ENCODE results near the gene SLC14A1. TPM values are rescaled to one million over a fixed set of nuclear protein-coding genes. Genes with fewer than 3 reads are reported as not detected.
A peak's percentile ranks its signal among the peaks of the same experiment; 100 is the strongest.

Gene SLC14A1
- 0.95 TPM for polyA plus RNA-seq (ENCODE audit: insufficient read length)

GRCh38 chr18:45723567-45724355 is at the start of gene SLC14A1:
Gene SLC14A1 (plus strand): TSS chr18:45724181. CDS start chr18:45730321, 6,140 bp downstream.
- no peak for DNase-seq (ENCODE audit: low read depth)

DNA sequence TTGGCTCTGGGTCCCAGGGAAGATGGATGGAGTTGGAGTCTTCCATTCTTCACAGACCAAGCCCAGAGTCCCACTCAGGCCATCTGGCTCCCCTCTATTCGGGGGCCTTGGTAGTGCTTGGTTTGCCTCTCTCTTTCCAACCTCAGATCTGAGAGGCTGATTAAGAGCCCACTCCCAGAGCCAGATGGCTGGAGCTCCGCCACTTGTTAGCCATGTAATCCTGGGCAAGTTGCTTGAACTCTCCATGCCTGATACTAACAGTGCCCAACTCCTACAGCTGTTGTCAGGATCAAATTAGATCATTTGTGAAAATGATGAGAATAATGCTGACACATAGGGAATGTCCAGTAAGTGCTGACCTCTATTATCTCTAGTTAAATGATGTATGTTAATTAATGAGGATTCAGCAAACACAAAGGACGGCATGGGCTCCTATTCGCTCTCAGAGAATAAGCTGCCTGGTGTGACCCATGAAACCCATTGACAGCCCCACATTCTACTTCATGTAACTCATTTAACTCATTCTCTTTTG is 46.6 kb upstream of the SLC14A1 start:
- no peak for DNase-seq (ENCODE audit: low read depth)

DNA sequence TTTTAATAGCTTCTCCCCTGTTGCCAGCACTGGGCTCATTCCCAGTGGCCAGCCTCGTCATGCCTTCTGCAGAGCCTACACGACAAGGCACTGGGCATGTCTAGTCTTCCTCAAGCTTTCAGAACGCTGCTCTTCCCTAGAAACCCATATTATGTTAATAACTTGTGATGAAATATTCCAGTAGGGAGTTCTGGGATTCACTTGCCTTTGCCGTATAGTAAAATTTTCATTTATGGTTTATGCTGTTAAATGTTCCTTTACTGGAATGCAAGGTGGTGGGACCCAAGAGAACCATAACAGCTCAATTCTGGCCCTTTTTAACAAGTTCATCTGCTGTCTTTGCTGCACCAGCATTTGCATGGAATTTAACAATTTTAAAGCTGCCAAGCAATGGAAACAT is 45.5 kb upstream of the SLC14A1 start:
- no peak for DNase-seq (ENCODE audit: low read depth)

- DNase-seq (ENCODE audit: low read depth), result no peak
Observed at GRCh38 chr18:45678850-45679249, 45.1 kb upstream of the SLC14A1 start.

DNA sequence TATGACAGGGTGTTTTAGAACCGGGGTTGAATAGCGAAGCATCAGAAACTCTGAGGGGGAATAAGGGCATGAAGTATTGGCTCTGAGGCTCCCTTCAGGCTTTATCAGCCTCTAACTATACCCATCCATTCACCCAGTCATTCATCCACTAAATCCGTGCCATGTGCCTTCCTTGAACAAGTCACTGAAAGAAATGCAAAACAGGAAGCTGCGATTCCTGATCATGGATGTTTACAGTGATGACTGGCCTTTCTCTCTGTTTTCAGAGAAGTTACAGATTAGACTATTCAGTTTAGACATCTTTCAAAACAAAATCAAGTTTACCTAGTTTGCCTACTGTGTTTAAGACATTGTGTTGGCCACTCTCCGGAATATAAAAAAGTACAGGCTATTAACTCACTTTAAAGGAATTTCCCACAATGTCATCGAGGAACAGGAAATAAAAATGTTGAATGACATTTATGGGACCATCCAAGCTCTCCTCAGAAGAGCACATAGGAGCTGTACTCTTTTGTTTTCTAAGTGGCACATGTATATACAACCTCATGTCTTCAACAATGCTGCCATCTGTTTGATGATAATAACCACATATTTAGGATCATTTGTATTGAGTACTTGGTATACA is 43.8 kb upstream of the SLC14A1 start:
- no peak for DNase-seq (ENCODE audit: low read depth)

- DNase-seq (ENCODE audit: low read depth), result no peak
Observed at GRCh38 chr18:45682181-45682580, 41.8 kb upstream of the SLC14A1 start.

GRCh38 chr18:45684341-45685115 is 39.5 kb upstream of the SLC14A1 start:
- no peak for DNase-seq (ENCODE audit: low read depth)

DNA sequence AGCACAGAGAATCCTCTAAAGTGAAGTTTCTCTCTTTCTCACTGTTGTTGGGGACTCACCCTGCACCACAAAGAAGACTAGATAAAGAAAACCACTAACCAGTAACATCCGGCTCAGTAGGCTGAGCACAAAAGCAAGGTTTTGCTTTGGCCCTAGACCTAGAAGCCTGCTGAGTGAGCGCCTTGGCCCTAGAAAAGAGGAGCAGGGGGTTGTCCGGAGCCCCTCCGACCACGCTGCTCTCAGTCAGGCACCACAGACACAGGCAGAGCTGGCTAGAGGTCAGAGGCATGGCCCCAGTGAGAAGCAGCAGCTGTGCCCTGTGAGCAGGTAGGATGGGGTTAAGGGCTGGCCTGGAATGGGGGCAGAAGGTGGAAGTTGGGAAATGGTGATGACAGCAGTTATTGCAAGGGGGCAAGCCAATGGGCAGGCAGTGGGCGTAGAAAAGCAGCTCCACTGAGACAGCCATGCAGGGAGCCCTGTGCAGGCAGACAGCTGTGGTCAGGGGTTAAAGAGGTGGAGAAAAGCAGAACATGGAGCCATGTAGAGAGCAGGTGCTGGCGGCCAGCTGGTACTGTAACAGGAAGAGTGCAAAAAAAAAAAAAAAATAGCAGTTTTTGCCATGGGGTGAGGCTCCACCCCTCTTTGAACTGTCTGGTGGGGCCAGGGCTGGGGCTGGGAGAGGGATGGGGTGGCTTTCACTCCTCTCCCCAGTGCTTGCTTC is 36.9 kb upstream of the SLC14A1 start:
- no peak for DNase-seq (ENCODE audit: low read depth)

DNA sequence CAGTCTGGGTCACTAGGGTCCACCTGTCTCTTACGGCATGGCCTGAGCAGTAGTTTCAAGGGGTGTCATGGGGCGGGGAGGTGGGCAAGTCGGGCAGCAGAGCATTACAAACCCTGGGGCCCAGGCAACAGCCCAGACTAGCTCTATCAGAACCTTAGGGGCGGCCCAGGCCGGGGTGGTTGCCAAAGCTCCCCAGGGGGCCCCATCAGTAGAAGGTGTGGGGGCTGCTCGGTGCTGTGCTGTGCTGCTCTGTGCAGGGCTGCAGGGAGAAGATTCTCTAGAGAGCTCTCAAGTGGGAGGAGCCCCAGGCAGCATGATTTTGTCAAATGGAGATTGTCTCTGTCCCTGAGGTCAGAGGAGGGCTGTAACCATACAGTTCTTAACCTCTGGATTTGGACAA is 36.4 kb upstream of the SLC14A1 start:
- DNase-seq (ENCODE audit: low read depth), result no peak

DNA sequence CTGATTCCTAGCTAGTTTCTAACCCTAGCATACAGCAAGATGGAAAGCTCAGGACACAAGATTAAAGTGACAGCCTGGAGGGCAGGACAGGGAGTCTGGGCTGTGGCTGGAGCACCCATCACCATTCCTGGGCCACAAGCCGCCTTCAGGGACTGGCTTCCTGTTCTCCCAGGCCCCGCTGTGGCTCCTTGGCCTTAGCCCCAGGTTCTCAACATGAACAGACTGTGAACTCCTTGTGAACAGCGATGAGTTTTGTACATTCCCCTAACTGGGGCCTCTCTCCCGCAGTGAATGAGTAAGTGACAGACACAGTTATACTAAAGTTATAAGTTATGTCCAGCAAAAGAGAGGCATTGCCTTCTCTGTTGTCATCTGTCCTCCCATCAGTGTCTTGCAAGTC is 35.9 kb upstream of the SLC14A1 start:
- DNase-seq (ENCODE audit: low read depth), result no peak

GRCh38 chr18:45688833-45689232 is 35.1 kb upstream of the SLC14A1 start:
- no peak for DNase-seq (ENCODE audit: low read depth)

- no peak for DNase-seq (ENCODE audit: low read depth)
Observed at GRCh38 chr18:45689396-45689795, 34.6 kb upstream of the SLC14A1 start.

DNA sequence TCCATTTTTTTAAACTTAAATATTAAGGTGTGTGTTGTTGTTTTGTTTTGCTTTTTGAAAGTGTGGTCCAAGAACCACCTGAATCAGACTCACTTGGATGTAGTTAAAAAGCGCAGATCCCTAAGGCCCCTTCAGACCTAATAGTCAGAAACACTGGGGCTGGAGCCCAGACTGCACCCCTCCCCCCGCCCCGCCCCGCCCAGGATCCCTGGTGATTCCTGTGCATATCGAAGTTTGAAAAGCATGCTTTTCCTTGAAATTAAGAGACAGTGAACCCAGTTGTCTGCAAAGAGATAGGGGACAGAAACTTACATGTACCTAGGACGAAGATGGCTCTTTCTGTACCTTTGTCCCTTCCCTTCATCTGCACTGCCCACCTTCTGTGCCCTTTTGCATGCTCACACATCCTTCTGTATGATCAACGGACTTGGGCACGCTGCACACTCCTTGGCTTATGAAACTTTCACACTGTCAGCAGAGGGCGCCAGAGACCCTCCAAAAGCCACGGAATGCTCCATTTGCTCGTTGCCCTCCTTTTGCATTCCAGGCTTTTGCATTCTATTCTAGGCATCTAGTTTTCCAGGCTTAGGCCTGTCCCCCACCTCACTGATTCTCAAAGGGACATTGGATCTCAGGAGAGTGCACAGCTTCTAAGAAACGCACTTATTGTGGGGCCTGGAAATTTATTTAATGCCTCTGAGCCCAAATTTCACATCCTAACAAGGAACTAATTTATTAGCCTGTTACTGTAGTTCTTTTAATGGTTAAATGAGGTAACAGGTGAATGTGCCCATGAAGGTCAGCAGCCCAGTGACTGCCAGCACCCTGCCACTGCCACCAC is 32.8 kb upstream of the SLC14A1 start:
- peak; percentile 44 for DNase-seq (ENCODE audit: low read depth)

GRCh38 chr18:45691816-45692179 is 32.2 kb upstream of the SLC14A1 start:
- no peak for DNase-seq (ENCODE audit: low read depth)

- no peak for DNase-seq (ENCODE audit: low read depth)
Observed at GRCh38 chr18:45702708-45703265, 21.2 kb upstream of the SLC14A1 start.

- DNase-seq (ENCODE audit: low read depth), result no peak
Observed at GRCh38 chr18:45708831-45709230, 15.2 kb upstream of the SLC14A1 start.

GRCh38 chr18:45712061-45712460 is 11.9 kb upstream of the SLC14A1 start:
- DNase-seq (ENCODE audit: low read depth), result no peak

DNA sequence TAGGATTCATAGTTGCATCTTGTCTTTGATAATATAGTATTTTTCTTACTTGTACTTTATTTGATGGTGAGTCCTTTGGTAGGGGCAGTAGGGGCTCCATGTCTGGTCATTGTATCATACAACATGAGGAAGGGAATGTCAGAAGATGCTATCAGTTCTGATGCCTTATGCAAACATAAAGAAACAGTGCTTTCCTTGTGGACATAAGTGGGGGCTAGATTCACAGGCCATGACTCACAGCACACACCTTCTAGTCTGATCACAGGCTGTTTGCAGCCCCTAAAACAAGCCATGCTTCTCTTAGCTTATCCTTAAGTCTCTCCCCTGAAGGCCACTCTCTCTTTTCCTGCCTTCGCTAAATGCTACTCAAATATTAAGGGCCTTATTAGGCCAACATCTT is 10.7 kb upstream of the SLC14A1 start:
- no peak for DNase-seq (ENCODE audit: low read depth)

GRCh38 chr18:45715212-45715780 is 8.7 kb upstream of the SLC14A1 start:
- no peak for DNase-seq (ENCODE audit: low read depth)

DNA sequence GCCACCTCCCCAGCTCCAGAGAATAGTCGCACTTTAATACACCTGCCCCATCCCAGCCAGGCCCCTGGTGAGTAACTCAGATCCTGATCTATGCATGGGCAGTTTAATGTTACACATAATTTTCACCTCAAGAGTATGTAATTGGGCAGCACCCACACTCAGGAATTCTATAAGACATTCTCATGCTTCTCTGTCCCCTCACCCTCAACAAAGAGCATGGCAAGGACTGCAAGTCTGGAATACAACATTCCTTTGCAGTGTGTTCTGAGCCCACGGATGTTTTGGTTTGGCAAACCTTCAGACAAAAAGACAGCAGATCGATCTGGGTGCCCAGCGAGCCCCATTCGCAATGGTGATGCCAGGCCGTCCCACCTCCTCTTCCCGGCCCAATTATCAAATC is 4.9 kb upstream of the SLC14A1 start:
- no peak for DNase-seq (ENCODE audit: low read depth)
